GM19193 (cell line): ENCODE results near the gene GABPA.

Source experiments
- POLR2A ChIP-seq: IDR thresholded peaks from 4 replicates; pipeline ENCODE4 v1.6.1; 2011; ENCODE audit not compliant: insufficient read depth, insufficient read length; ENCODE audit errors: extremely low read depth

The GABPA gene

GRCh38 chr21:25733859-25734653 lies 716 bp upstream of the GABPA start:
- no peak for TF ChIP-seq POLR2A

GRCh38 chr21:25734654-25734903 lies 193 bp upstream of the GABPA start:
- peak; percentile 91 for TF ChIP-seq POLR2A

GRCh38 chr21:25735646-25736597 lies 1.1 kb downstream of the GABPA start:
- no peak for TF ChIP-seq POLR2A

GRCh38 chr21:25737421-25737820 lies 2.6 kb downstream of the GABPA start:
- TF ChIP-seq POLR2A, result no peak

DNA sequence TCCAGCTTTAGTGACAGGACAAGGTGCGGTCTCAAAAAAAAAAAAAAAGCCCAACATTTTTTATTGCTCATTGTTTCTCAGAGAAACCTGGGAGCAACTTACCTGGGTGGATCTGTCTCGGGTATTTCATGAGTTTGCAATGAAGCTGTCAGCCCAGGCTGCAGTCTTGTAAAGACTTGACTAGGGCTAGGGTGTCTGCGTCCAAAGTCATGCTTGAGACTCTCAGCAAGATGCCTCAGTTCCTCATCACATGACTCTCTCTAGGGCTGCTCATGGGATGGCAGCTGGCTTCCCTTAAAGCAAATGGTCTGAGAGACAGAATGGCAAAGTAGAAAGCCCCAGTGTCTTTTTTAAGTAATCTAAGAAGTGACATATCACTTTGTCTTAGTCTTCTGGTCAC lies 8.1 kb downstream of the GABPA start:
- no peak for TF ChIP-seq POLR2A

GRCh38 chr21:25744854-25745253 lies 10.1 kb downstream of the GABPA start:
- no peak for TF ChIP-seq POLR2A

DNA sequence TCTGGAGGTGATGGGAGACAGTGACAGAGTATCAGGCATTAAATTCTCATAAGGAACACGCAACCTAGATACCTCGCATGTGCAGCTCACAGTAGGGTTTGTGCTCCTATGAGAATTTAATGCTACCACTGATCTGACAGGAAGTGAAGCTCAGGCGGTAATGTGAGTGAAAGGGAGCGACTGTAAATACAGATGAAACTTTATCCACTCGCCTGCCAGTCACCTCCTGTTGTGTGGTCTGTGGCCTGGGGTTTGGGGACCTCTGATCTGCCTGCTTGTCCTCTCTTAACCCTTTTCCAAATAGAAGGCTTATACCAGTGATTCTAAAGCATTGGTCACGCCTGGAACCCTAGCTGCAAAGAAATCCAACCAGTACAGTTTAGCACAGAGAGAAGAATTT lies 15.3 kb downstream of the GABPA start:
- TF ChIP-seq POLR2A, result no peak

DNA sequence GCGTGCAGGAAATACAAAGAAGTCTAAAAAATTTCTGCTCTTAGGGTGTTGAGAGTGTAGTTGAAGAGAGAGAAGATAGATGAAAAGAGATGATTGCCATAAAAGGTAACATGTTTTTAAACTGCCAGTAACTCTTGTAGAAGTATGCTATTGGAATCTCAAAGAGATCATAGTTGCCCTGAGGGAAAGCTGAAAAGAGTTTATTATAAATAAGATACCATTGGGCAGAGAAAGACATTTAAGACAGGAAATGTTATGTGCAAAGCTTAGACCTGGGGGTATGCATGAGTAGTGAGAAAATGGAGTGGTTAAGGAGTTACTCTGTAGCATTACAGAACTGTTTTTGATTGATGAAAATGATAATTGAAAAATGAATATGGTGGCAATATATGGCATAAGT lies 17.6 kb downstream of the GABPA start:
- no peak for TF ChIP-seq POLR2A

DNA sequence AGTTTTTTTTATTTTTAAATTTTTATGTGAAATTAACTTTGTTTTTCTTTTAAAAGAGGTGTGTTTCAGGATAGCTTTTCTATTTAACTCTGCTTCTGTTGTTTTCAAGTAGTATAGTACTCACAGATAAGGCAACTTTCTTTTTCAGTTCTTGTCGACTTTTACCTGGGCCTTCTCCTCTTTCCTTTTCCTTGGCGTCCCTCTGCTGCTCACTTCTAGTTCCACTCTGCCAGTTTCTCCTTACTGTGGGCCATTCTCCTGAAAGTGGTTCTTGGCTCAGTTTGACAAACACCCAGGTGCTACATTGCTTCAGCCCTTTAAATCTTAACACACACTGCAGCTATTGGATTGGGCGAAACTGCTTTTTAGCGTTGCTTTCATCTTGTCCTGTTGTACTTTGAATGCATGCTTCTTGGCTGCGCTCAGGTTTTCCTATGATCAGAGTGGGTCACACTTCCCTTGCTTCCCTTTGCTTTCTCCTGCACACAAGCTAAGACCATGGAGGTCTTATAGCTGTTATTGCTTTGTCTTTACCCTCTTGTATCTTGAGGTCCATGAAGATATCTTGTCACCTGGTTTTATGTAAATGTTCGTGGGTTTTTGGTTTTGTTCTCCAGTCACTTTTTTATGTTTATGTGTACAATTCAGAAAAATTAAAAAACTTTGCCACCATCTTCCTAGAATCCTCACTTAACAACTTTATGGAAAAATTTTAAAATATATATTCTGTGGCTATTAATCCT lies 21.6 kb downstream of the GABPA start:
- TF ChIP-seq POLR2A, result no peak

DNA sequence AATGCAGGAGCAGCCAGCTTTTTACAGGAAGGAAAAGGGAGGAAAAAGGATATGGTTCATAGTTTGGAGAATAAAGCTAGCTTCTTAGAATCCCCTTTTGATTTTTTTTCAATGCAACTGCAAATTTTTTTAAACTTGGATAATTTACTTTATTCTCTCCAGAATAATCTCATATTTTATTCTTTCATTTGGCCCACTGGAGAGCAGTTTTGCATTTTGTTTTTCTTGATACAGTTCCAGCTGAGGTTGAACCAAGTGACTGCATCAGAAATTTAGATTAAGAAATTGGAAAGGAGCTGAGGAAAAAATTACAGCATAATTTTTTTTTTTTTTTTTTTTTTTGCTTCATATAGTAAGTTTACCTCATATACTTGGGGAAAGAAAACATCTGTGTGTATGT lies 22.8 kb downstream of the GABPA start:
- no peak for TF ChIP-seq POLR2A

- no peak for TF ChIP-seq POLR2A
Observed at GRCh38 chr21:25759573-25759972, 24.8 kb downstream of the GABPA start.

DNA sequence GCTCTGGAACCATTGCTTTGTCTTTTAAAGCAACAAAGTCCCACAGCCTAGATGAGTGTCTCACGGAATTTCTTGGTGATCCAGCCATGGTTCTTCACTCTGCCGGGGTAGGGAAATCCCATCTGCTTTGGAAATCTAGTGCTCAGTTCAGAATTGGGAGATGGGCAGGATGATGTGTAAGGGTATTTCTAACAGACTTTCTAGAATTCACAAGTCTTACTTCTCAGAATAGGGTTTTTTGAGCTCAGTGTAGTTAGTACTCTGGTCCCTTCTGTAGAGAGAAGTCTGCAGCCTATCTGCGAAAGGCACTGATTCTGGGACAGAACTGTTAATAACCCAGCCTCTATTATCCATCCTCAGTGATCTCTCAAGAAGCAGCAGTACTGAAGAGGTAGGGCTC lies 25.3 kb downstream of the GABPA start:
- no peak for TF ChIP-seq POLR2A

DNA sequence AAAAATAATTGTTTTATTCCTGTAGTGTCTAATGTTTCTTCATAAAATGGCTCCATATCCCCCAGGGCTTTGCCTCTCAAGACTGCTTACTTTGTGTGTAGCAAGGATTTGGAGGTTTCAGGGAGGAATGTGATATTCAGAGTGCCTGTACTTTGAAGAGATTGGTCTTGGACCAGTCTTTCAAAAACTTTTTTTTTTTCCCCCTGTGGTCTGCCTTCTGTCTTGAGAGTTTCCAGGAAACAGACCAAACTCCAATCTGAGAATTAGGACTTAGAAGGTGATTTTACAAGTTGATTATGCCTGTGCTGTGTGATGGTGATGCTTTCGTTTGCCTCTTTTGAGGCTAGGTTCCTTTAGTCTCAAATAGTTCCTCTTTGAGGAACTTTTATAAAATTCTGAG lies 25.9 kb downstream of the GABPA start:
- no peak for TF ChIP-seq POLR2A

- no peak for TF ChIP-seq POLR2A
Observed at GRCh38 chr21:25764065-25764464, 29.3 kb downstream of the GABPA start.

GRCh38 chr21:25767921-25768320 lies 33.1 kb downstream of the GABPA start:
- TF ChIP-seq POLR2A, result no peak
